ENCODE measurements around the gene IGF2BP2. TPM values are rescaled to one million over a fixed set of nuclear protein-coding genes. Genes with fewer than 3 reads are reported as not detected.
A peak's percentile ranks its signal among the peaks of the same experiment; 100 is the strongest.
"Not testable (repeated sequence)": the region's sequence is repeated elsewhere in the genome, so short reads cannot be mapped to it uniquely, and the experiment has no call there.

Gene IGF2BP2
- total RNA-seq, 2 experiments from 2014 or later, result 0.62 TPM; not detected in 1

GRCh38 chr3:185697228-185697627, 127.6 kb downstream of the IGF2BP2 start:
- H3K36me3 Mint-ChIP-seq (ENCODE audit: low read depth); H3K9me3 Mint-ChIP-seq; H3K27ac Mint-ChIP-seq; POLR2A ChIA-PET; CTCF ChIA-PET; H3K4me3 Mint-ChIP-seq; H3K4me1 Mint-ChIP-seq; DNase-seq: not testable (repeated sequence)
- peaks cover 21% of the 10 kb centered on the region for H3K27me3 Mint-ChIP-seq

GRCh38 chr3:185696039-185696438, 128.8 kb downstream of the IGF2BP2 start:
- POLR2A ChIA-PET, result no interaction called here

GRCh38 chr3:185693985-185694653, 130.7 kb downstream of the IGF2BP2 start:
- Mint-ChIP-seq H3K4me3 (no peak overlapping the region), H3K36me3 (ENCODE audit: low read depth) (no peaks in the 10 kb centered on the region), H3K27ac (no peak overlapping the region), H3K4me1 (no peaks in the 10 kb centered on the region), H3K9me3 (no peaks in the 10 kb centered on the region), H3K27me3 (peaks cover 11% of the 10 kb centered on the region)
- DNase-seq, result no peak
- ChIA-PET CTCF (interaction anchor here (0.6 to 2.0 kb wide), 3 partner anchors 34 to 1274 kb away, joined by 3 to 5 read pairs (median 4); no protein-coding TSS in a partner anchor), POLR2A (no interaction called here)

More at GRCh38 chr3:185696039-185696438, 128.8 kb downstream of the IGF2BP2 start:
- H3K4me1 Mint-ChIP-seq, result no peaks in the 10 kb centered on the region
- CTCF ChIA-PET, result interaction anchor here (1.3 kb wide), 1 partner anchor 35 kb away, joined by 4 read pairs; no protein-coding TSS in a partner anchor
- no peak for DNase-seq
- H3K9me3 Mint-ChIP-seq, result no peaks in the 10 kb centered on the region
- H3K36me3 Mint-ChIP-seq (ENCODE audit: low read depth), result no peaks in the 10 kb centered on the region
- peaks cover 17% of the 10 kb centered on the region for H3K27me3 Mint-ChIP-seq
- H3K27ac Mint-ChIP-seq, result no peak overlapping the region
- no peak overlapping the region for H3K4me3 Mint-ChIP-seq

- no peak overlapping the region for H3K4me3 Mint-ChIP-seq
- H3K4me1 Mint-ChIP-seq, result no peaks in the 10 kb centered on the region
- DNase-seq, result no peak
- H3K9me3 Mint-ChIP-seq, result no peaks in the 10 kb centered on the region
- ChIA-PET CTCF (no interaction called here), POLR2A (interaction anchor here (0.6 kb wide), 1 partner anchor 66 kb away, joined by 5 read pairs; no protein-coding TSS in a partner anchor)
- no peaks in the 10 kb centered on the region for H3K36me3 Mint-ChIP-seq (ENCODE audit: low read depth)
- H3K27me3 Mint-ChIP-seq, result peaks cover 19% of the 10 kb centered on the region
- H3K27ac Mint-ChIP-seq, result no peak overlapping the region
Observed at GRCh38 chr3:185691622-185692021, 133.2 kb downstream of the IGF2BP2 start.

DNA sequence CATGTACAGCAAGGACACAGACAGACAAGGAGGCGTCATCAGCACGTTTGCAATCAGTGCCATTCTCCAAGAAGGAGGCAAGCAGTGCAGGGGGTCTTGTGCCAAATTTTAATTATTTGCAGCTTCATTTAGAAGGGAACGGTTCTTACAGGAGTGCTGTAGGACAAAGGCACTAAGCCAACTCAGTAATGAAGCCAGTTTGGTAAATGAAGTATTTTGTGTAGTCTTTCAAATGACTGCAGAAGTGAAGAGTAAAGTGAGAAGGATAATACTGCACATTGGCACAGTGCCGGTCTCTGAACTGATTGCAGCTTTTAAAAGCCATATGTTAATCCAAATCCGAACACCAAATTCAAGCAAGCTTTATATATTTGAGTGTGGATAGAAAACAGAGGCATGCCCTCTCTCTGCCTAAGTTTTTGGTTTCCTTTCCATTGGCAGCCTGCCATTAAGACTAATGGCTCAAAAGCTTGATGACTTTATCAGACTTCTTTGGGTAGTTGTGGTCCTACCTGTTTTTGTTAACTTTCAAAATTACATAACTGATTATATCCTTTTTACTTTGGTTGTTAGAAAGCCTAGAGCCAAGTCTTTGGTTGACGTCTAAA, 137.5 kb downstream of the IGF2BP2 start:
- CTCF ChIA-PET, result interaction anchor here (0.8 to 1.1 kb wide), 2 partner anchors 10 to 55 kb away, joined by 4 to 5 read pairs; no protein-coding TSS in a partner anchor
- DNase-seq, result no peak
- Mint-ChIP-seq H3K27me3 (peaks cover 16% of the 10 kb centered on the region), H3K4me3 (no peak overlapping the region), H3K27ac (no peak overlapping the region), H3K4me1 (no peaks in the 10 kb centered on the region), H3K9me3 (no peaks in the 10 kb centered on the region), H3K36me3 (ENCODE audit: low read depth) (no peaks in the 10 kb centered on the region)
- POLR2A ChIA-PET, result no interaction called here

DNA sequence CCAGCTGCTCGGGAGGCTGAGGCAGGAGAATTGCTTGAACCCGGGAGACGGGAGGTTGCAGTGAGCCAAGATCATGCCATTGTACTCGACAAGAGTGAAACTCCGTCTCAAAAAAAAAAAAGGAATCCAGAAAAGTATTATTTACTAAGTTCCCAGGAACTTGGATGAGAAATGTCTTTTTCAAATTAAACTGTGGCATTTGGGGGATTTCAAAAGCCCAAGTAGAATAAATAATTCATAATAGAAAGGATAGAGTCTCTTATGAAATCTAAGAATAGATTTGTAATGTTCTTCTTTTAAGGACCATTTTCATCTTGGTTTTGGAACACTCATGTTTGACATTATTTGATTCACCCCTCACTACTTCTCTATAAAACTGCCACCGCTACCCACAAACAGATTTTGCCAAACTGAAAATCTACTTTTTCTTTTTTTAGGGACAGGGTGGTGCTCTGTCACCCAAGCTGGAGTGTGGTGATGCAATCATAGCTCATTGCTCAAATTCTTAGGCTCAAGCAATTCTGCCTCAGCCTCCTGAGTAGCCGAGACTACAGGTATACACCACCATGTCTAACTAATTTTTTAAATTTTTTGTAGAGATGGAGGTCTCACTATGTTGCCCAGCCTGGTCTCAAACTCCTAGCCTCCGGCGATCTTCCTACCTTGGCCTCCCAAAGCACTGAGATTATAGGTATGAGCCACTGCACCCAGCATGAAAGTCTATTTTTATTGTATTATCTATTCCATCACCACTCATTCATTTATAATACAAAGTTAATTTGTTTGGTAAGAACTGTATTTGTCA, 139.4 kb downstream of the IGF2BP2 start:
- CTCF ChIA-PET, result interaction anchor here (1.4 kb wide), 1 partner anchor 25 kb away, joined by 4 read pairs; no protein-coding TSS in a partner anchor
- DNase-seq, result no peak
- H3K9me3 Mint-ChIP-seq, result no peaks in the 10 kb centered on the region
- H3K4me1 Mint-ChIP-seq, result no peaks in the 10 kb centered on the region
- H3K4me3 Mint-ChIP-seq, result no peak overlapping the region
- peaks cover 24% of the 10 kb centered on the region for H3K27me3 Mint-ChIP-seq
- no peak overlapping the region for H3K27ac Mint-ChIP-seq
- POLR2A ChIA-PET, result no interaction called here
- H3K36me3 Mint-ChIP-seq (ENCODE audit: low read depth), result no peaks in the 10 kb centered on the region

DNA sequence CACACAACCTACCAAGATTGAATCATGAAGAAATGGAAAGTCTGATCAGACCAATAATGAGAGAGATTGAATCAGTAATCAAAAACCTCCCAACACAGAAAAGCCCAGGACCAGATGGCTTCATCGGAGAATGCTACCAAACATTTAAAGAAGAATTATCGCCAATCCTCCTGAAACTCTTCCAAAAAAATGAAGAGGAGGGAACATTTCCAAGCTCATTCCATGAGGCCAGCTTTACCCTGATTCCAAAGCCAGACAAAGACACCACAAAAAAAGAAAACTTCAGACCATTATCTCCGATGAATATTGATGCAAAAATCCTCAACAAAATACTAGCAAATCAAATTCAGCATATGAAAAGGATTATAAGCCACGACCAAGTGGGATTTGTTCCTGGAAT, 144.6 kb downstream of the IGF2BP2 start:
- no peak overlapping the region for H3K27ac Mint-ChIP-seq
- no peak for DNase-seq
- no peak overlapping the region for H3K4me3 Mint-ChIP-seq
- no peaks in the 10 kb centered on the region for H3K4me1 Mint-ChIP-seq
- CTCF ChIA-PET, result no interaction called here
- H3K9me3 Mint-ChIP-seq, result no peaks in the 10 kb centered on the region
- no peaks in the 10 kb centered on the region for H3K36me3 Mint-ChIP-seq (ENCODE audit: low read depth)
- POLR2A ChIA-PET, result no interaction called here
- peaks cover 41% of the 10 kb centered on the region for H3K27me3 Mint-ChIP-seq

- POLR2A ChIA-PET, result no interaction called here
- DNase-seq, result no peak
- H3K4me1 Mint-ChIP-seq, result no peaks in the 10 kb centered on the region
- H3K27ac Mint-ChIP-seq, result no peak overlapping the region
- H3K4me3 Mint-ChIP-seq, result no peak overlapping the region
- H3K36me3 Mint-ChIP-seq (ENCODE audit: low read depth), result no peaks in the 10 kb centered on the region
- CTCF ChIA-PET, result interaction anchor here (0.5 to 1.4 kb wide), 3 partner anchors 16 to 95 kb away, joined by 3 to 6 read pairs (median 4); no protein-coding TSS in a partner anchor
- H3K9me3 Mint-ChIP-seq, result no peaks in the 10 kb centered on the region
- peaks cover 51% of the 10 kb centered on the region for H3K27me3 Mint-ChIP-seq
Observed at GRCh38 chr3:185678027-185678426, 146.8 kb downstream of the IGF2BP2 start.

- ChIA-PET POLR2A (no interaction called here), CTCF (interaction anchor here (0.7 to 2.1 kb wide), 4 partner anchors 10 to 91 kb away, joined by 4 to 7 read pairs (median 5); no protein-coding TSS in a partner anchor)
- peaks cover 48% of the 10 kb centered on the region for H3K27me3 Mint-ChIP-seq
- no peaks in the 10 kb centered on the region for H3K4me1 Mint-ChIP-seq
- H3K9me3 Mint-ChIP-seq, result no peaks in the 10 kb centered on the region
- no peak overlapping the region for H3K27ac Mint-ChIP-seq
- H3K36me3 Mint-ChIP-seq (ENCODE audit: low read depth), result no peaks in the 10 kb centered on the region
- H3K4me3 Mint-ChIP-seq, result no peak overlapping the region
- DNase-seq, result peak; percentile 33
Observed at GRCh38 chr3:185677146-185677829, 147.6 kb downstream of the IGF2BP2 start.

- peaks cover 23% of the 10 kb centered on the region for H3K27me3 Mint-ChIP-seq
- H3K4me1 Mint-ChIP-seq, result no peaks in the 10 kb centered on the region
- ChIA-PET CTCF (no interaction called here), POLR2A (no interaction called here)
- H3K9me3 Mint-ChIP-seq, result no peaks in the 10 kb centered on the region
- no peaks in the 10 kb centered on the region for H3K36me3 Mint-ChIP-seq (ENCODE audit: low read depth)
- H3K4me3 Mint-ChIP-seq, result no peak overlapping the region
- H3K27ac Mint-ChIP-seq, result no peak overlapping the region
- DNase-seq, result no peak
Observed at GRCh38 chr3:185667574-185667973, 157.3 kb downstream of the IGF2BP2 start.

DNA sequence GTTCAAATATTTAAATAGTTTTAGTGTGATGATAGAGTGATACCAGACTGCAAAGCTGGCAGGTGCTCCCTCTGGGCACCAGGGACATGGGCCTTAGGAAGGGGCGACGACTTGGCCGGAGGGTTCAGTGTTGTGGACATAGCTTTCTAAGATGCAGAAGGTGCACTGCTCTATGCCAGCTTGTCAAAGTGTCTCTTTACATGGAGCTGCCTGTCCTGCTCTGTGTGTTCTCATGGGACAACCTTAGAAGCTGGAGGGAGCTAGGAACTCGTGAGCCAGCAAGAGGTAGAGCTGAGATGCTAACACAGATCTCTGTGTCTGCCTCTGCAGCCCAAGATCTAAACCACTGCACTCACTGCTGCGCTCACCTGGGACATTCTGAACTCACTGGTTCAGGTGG, 160.9 kb downstream of the IGF2BP2 start:
- H3K27ac Mint-ChIP-seq, result no peak overlapping the region
- no peaks in the 10 kb centered on the region for H3K36me3 Mint-ChIP-seq (ENCODE audit: low read depth)
- H3K4me3 Mint-ChIP-seq, result no peak overlapping the region
- H3K9me3 Mint-ChIP-seq, result no peaks in the 10 kb centered on the region
- no peak for DNase-seq
- CTCF ChIA-PET, result no interaction called here
- POLR2A ChIA-PET, result no interaction called here
- H3K27me3 Mint-ChIP-seq, result peaks cover 23% of the 10 kb centered on the region
- peaks cover 2% of the 10 kb centered on the region for H3K4me1 Mint-ChIP-seq

GRCh38 chr3:185661772-185662171, 163.1 kb downstream of the IGF2BP2 start:
- Mint-ChIP-seq H3K4me3 (no peak overlapping the region), H3K36me3 (ENCODE audit: low read depth) (no peaks in the 10 kb centered on the region), H3K27me3 (peaks cover 17% of the 10 kb centered on the region), H3K27ac (no peak overlapping the region), H3K4me1 (peaks cover 2% of the 10 kb centered on the region), H3K9me3 (no peaks in the 10 kb centered on the region)
- POLR2A ChIA-PET, result no interaction called here
- DNase-seq, result no peak
- CTCF ChIA-PET, result interaction anchor here (0.8 to 3.0 kb wide), 3 partner anchors 10 to 35 kb away, joined by 4 to 19 read pairs (median 4); no protein-coding TSS in a partner anchor

All from activated CD4-positive, alpha-beta T cell treated with anti-CD3 and anti-CD28 coated beads, Interleukin-2, amount 10 ng/mL, durations not matched to agents 7 days and 5 days (primary cell).